HG03064 (cell line): ENCODE measurements around the gene EEA1.

ENCODE experiments used
- ATAC-seq: cut with Tn5 transposase; IDR thresholded peaks from one replicate; pipeline ENCODE4 v1.9.1; 2021; ENCODE audit warnings: low read depth; ENCODE audit not compliant: unreplicated experiment

The EEA1 gene

DNA sequence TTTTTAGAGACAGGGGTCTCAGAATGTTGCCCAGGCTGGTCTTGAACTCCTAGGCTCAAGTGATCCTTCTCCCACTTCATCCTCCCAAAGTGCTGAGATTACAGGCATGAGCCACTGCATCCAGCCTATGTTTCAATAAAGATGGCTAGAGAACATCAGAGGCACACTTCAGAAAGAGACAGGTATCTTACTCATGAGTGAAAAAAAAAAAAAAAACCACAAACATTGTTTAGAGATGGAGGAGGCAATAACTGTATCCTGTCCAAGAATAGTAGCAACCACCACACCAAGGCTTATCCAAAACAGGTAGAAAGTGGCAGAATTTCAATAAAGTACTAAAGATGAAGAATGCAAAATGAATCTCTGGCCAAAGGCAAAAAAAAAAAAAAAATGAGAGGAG lies 30.3 kb downstream of the EEA1 start:
- no peak for ATAC-seq

- ATAC-seq, result no peak
Measured at GRCh38 chr12:92897844-92898243, 31.3 kb downstream of the EEA1 start.

- ATAC-seq, result no peak
Measured at GRCh38 chr12:92890601-92891106, 38.4 kb downstream of the EEA1 start.

DNA sequence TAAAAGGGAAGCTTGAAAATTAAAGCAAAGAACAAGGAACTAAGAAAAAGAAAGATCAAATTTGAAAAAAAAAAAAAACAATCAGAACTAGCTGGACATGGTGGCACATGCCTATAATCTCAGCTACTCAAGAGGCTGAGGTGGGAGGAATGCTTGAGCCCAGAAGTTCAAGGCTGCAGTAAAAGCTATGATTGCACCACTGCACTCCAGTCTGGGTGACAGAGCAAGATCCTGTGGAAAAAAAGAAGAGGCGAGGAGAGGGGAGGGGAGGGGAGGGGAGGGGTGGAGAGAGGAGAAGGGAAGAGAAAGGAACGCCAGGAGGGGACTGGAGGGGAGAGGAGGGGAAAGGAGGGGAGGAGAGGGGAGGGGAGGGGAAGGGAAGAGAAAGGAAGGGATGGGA lies 43.0 kb downstream of the EEA1 start:
- no peak for ATAC-seq

DNA sequence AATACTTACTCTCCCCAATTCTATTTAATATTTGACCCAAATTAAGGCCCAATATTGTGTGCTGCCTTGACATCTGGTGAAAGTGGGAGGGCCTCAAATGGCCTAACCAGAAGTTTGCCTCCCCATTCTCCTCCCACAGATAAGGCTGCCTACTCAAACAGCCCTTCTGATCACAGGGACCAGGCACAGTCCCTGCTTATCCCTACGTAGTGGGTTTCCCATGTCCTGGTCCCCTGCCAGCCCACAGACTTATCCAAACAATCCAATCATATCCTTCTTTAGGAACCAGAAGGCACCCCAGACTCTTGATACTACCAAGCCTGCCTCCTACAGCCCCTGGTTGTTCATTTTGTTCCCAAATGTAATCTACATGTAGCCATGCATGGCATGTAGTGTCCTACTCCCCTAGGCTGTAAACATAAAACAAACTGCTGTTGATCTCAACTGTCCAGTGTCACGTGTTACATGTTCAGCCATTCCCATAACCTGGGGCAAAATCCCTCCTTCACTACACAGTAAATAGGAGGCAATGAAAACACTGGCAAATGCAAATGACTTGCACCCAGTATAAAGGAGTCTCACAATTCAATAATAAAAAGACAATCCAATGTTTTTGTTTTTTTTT lies 49.3 kb downstream of the EEA1 start:
- no peak for ATAC-seq

GRCh38 chr12:92877904-92878303 lies 51.2 kb downstream of the EEA1 start:
- ATAC-seq, result no peak

DNA sequence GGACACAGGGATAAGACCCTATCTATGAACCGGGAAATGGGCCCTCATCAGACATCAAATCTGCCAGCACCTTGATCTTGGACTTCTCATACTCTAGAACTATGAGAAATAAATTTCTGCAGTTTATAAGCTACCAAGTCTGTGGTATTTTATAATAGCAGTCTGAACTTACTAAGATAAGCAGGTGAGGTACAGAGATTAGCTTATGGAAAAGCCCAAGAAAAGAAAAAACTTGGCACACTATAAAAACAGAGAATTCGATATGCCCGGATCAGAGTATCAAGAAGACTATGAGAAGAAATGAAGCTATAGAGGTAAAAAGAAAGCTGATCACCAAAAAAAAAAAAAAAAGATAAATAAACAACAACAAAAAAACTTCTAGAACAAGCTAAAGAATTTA lies 52.6 kb downstream of the EEA1 start:
- ATAC-seq, result no peak

DNA sequence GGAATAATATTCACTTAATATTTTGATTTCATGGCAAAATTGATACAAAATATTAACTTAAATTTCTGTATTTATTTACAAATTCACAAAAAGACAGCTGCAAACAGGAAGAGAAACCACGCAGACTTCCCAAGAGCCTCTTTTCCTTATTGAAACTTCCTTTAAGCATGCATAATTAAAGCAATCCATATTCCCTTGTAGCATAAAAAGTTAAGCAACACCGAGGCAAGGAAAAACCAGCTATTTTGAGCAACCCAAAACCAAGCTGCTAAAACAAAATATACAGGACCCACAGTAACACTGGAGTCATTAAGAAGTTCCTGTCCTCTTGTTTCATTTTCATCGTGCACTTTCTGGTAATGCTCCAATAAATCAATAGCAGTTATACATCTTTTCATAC lies 58.0 kb downstream of the EEA1 start:
- no peak for ATAC-seq

- no peak for ATAC-seq
Measured at GRCh38 chr12:92866418-92866817, 62.7 kb downstream of the EEA1 start.

- ATAC-seq, result no peak
Measured at GRCh38 chr12:92863251-92863650, 65.8 kb downstream of the EEA1 start.

GRCh38 chr12:92861381-92861780 lies 67.7 kb downstream of the EEA1 start:
- ATAC-seq, result no peak

GRCh38 chr12:92860521-92860920 lies 68.6 kb downstream of the EEA1 start:
- no peak for ATAC-seq

- ATAC-seq, result no peak
Measured at GRCh38 chr12:92859650-92860386, 69.3 kb downstream of the EEA1 start.

DNA sequence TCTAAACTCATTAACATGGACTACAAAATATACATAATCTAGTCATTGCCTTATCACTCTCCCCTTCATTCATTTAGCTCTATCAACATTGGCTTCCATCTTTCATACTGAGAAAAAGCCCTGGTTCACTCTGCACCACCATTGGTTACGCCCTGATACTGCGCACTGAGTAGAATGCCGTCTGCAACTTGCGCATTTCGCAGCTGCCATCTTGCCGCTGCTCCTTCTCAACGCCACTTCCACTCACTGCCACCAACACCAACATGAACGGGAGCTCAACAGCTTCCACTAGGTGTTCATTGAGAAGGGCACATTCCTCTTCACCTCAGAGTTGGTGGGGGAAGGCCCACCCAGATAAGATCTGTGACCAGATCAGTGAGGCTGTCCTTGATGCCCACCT lies 71.3 kb downstream of the EEA1 start:
- no peak for ATAC-seq

DNA sequence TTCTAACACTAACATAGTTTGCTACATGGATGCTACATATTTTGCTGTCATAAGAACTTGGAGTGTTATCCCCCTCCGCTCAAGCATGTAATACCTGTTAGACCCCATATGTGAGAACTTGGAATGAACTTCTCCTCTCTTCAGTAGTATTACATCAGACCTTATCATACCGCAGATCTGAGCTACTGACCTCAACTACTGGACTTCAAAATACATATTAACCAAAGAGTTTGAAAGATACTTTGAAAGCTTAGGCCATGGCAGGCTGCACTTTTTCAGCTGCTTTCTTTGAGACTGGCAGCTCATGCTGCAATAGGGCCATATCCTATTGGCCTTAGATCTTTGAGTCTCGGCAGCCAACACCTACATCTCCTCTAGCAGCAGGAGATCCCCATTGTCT lies 74.8 kb downstream of the EEA1 start:
- ATAC-seq, result no peak

DNA sequence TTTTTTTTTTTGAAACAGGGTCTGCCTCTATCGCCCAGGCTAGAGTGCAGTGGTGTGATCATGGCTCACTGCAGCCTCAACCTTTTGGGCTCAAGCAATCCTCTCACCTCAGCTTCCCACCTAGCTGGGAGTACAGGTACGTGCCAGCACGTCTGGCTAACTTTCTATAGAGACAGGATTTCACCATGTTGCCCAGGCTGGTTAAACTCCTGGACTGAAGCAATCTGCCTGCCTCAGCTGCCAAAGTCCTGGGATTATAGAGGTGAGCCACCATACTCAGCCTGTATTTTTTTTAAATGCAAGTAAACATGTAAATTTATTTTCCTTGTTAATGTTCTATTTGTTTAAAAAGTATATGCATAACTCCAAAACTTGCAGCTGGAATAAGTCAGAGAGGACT lies 80.4 kb downstream of the EEA1 start:
- no peak for ATAC-seq

DNA sequence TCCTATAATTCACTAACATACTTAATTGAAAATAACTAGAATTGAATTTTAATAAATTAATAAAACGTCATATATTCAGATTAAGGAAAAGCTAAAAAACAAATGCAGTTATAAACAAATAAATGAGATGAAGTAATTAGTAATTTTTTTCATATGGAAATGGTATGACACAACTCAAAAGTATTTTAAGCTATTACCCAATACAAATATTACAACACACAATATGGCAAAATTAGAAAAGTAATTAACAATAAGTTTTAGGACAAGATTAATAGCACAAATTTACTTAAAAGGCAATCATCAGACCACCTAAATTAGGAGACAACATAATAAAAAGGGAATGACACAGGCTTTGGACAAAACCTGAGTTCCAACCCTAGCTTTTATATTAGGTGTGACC lies 81.7 kb downstream of the EEA1 start:
- ATAC-seq, result no peak

- ATAC-seq, result no peak
Measured at GRCh38 chr12:92845329-92845728, 83.8 kb downstream of the EEA1 start.

DNA sequence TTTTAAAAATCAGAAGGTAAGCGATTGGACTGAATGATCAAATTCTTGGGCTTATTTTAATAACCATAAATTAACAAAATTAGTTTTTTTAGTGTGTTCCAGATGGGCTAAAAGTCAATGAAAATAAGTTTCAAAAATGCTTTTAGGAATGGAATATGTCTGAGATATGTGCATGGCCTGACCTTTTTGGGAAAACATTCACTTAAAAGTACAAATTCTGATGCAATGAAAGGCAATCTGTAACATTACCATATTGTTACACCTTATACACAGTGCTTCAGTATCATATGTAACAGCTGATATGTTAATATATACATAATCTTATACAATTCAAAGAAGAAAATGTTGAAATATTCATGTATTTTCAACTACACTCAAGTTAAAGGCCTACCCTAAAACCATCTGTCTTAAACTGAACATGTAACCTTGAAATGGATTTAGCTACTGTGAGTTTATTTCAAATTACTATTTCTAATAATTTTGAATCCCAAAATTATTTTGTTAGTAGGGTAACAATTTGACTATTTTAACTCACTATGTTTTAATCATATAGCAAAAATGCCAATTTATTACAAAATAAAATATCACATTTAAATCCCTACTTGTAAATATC lies 84.8 kb downstream of the EEA1 start:
- ATAC-seq, result no peak

- ATAC-seq, result no peak
Measured at GRCh38 chr12:92829686-92830282, 99.3 kb downstream of the EEA1 start.

DNA sequence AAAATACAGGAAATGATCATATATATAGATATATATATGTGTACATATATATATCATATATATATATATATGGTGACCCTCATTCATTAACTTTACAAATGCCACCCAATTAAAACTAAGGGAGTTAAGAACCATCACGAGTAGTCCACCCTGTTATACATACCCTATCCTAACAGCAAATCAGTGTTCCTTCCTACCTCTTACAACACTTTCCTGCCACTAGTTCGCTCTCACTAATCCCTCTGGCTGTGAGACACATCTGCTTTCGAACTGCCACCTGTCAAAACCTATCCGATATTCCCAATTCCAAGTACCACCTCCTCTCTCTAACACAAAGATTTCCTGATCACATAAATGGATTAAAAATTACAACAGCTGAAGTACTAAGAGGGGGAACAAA lies 100.5 kb downstream of the EEA1 start:
- no peak for ATAC-seq
